ENCODE measurements around the gene SYCP2.
A peak's percentile ranks its signal among the peaks of the same experiment; 100 is the strongest.
"Not testable (repeated sequence)": the region's sequence is repeated elsewhere in the genome, so short reads cannot be mapped to it uniquely, and the experiment has no call there.

SYCP2 gene

GRCh38 chr20:59903621-59904020 is 29.8 kb downstream of the SYCP2 start:
- DNase-seq (ENCODE audit: low spot score) (no peak), FAIRE-seq (no peak)

GRCh38 chr20:59902470-59902869 is 31.0 kb downstream of the SYCP2 start:
- no peak for DNase-seq (ENCODE audit: low spot score)
- no peak for FAIRE-seq

- no peak for FAIRE-seq
- no peak for DNase-seq (ENCODE audit: low spot score)
Measured at GRCh38 chr20:59895908-59896307, 37.5 kb downstream of the SYCP2 start.

- no peak for FAIRE-seq
- no peak for DNase-seq (ENCODE audit: low spot score)
Measured at GRCh38 chr20:59891581-59891980, 41.9 kb downstream of the SYCP2 start.

- not testable (repeated sequence) for DNase-seq (ENCODE audit: low spot score); FAIRE-seq
Measured at GRCh38 chr20:59890035-59890434, 43.4 kb downstream of the SYCP2 start.

- DNase-seq (ENCODE audit: low spot score) (no peak), FAIRE-seq (no peak)
Measured at GRCh38 chr20:59888050-59888449, 45.4 kb downstream of the SYCP2 start.

GRCh38 chr20:59884494-59884893 is 48.9 kb downstream of the SYCP2 start:
- FAIRE-seq (no peak), DNase-seq (ENCODE audit: low spot score) (no peak)

GRCh38 chr20:59880198-59880597 is 53.2 kb downstream of the SYCP2 start:
- FAIRE-seq (no peak), DNase-seq (ENCODE audit: low spot score) (no peak)

GRCh38 chr20:59873409-59873808 is 60.0 kb downstream of the SYCP2 start:
- FAIRE-seq (no peak), DNase-seq (ENCODE audit: low spot score) (no peak)

- FAIRE-seq (no peak), DNase-seq (ENCODE audit: low spot score) (no peak)
Measured at GRCh38 chr20:59871096-59871495, 62.3 kb downstream of the SYCP2 start.

GRCh38 chr20:59866338-59866737 is 67.1 kb downstream of the SYCP2 start:
- FAIRE-seq (no peak), DNase-seq (ENCODE audit: low spot score) (no peak)

- FAIRE-seq (no peak), DNase-seq (ENCODE audit: low spot score) (no peak)
Measured at GRCh38 chr20:59864726-59865125, 68.7 kb downstream of the SYCP2 start.

- DNase-seq (ENCODE audit: low spot score) (no peak), FAIRE-seq (no peak)
Measured at GRCh38 chr20:59863058-59863457, 70.4 kb downstream of the SYCP2 start.

GRCh38 chr20:59861401-59861800 is 72.0 kb downstream of the SYCP2 start:
- no peak for FAIRE-seq
- no peak for DNase-seq (ENCODE audit: low spot score)

- FAIRE-seq (no peak), DNase-seq (ENCODE audit: low spot score) (no peak)
Measured at GRCh38 chr20:59858425-59858824, 75.0 kb downstream of the SYCP2 start.

GRCh38 chr20:59857966-59858365 is 75.5 kb downstream of the SYCP2 start:
- no peak for FAIRE-seq
- no peak for DNase-seq (ENCODE audit: low spot score)

GRCh38 chr20:59856941-59857340 is 76.5 kb downstream of the SYCP2 start:
- not testable (repeated sequence) for FAIRE-seq; DNase-seq (ENCODE audit: low spot score)

GRCh38 chr20:59856526-59856925 is 76.9 kb downstream of the SYCP2 start:
- not testable (repeated sequence) for DNase-seq (ENCODE audit: low spot score); FAIRE-seq

GRCh38 chr20:59850018-59850641 is 83.3 kb downstream of the SYCP2 start:
- FAIRE-seq (peak; percentile 65), DNase-seq (ENCODE audit: low spot score) (peak; percentile 52)

- FAIRE-seq (peak; percentile 13), DNase-seq (ENCODE audit: low spot score) (no peak)
Measured at GRCh38 chr20:59848182-59848581, 85.3 kb downstream of the SYCP2 start.

- FAIRE-seq (no peak), DNase-seq (ENCODE audit: low spot score) (no peak)
Measured at GRCh38 chr20:59845472-59845871, 88.0 kb downstream of the SYCP2 start.

- DNase-seq (ENCODE audit: low spot score) (no peak), FAIRE-seq (no peak)
Measured at GRCh38 chr20:59839400-59839799, 94.0 kb downstream of the SYCP2 start.

- DNase-seq (ENCODE audit: low spot score): no peak
- no peak for FAIRE-seq
Measured at GRCh38 chr20:59837623-59838394, 95.6 kb downstream of the SYCP2 start.
